NCI-H1417 (cell line): ENCODE results near the gene RAPSN.
A peak's percentile ranks its signal among the peaks of the same experiment; 100 is the strongest.

Experiments
- DNase-seq, 3 experiments: peaks; one replicate each; lab custom pipeline; 2025; lab: John Stamatoyannopoulos, UW

Gene RAPSN

DNA sequence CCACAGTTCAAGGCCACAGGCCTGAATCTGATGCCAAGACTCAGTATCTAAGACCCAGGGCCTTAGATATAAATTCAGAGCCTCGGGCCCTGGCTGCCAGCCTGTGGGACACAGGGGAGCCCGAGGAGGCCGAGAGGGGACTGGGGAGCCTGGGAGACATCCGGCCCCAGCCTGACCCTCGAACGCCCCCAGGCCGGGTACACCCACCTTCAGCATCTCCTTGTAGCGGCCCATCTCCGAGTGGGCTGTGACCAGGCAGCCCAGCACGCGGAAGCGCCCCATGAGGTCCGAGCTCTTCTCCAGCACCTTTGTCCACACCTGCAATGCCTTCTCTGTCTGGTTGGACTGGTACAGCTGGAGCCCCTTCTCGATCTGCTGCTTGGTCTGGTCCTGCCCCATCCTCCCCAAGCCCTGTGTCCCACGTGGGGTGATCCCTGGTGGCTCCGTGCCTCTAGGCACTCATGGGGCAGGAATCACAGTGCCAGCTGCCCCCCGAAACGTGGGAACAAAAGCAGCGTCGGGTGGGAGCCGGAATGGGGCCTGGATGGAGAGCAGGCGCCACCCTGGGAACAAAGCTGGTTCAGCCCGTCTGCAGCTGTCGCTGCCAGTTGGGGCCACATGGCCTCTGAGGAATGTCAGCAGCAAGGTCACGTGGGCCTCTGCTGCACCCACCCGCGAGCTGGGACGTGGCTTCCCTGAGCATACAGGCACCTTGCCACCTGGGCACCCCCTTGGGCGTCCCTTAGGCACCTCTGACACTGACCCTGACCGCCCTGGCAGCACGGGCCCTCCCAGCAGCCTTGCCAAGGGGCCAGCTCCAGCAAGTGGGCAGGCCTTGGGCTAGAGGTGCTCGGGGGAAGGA, at the start of gene RAPSN:
RAPSN (minus strand) TSS at position 571 of the 862 bp plus-strand sequence; CDS start at position 399, 172 bp downstream.
- DNase-seq = no peak

DNA sequence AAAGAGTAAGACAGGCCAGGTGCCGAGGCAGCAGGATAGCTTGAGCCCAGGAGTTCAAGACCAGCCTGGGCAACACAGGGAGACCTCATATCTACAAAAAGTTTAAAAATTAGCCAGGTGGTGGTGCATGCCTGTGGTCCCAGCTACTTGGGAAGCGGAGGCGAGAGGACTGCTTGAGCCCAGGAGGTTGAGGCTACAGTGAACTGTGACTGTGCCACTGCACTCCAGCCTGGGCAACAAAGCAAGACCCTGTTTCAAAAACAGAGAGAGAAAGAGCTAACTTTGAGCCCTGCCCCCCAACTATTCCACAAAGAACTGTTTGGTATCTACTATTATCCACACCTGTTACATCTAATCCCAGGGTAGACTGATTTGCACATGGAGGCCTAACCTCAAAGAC, 49.2 kb upstream of the RAPSN start:
- no peak for DNase-seq

DNA sequence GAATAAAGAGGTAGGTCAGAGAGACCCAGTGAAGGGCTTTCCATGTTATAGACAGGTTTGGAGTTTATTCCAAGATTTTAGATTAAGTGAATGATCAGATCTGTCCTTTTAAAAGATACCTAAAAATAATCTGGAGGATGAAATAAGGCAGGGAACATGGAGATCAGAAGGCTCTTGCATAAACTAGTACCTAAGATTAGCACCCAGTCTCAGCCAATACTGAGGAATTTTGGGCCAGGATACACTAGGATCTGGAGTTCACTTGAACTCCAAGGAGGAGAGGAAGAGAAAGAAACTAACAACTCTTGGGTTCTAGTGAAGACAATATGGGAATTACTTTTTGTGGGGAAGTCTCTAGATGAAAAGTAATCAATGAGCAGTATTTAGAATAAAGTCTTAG, 47.9 kb upstream of the RAPSN start:
- no peak for DNase-seq

DNA sequence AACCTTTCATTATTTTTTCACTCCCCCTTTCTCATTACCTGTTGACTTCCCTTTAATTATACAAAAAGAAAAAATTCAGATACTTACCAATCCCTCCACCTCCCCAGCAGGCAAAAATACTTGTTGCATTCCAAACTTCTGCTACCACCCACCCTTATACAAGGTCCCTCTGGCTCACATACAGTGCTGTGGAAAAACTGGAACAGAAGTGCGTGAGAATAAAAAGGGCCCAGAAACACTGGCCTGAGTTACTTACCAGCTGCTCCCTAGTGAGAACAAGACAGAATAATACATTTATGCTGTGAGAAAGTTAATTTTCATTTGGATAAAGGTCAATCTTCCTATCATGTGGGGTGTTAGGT, 46.9 kb upstream of the RAPSN start:
- no peak for DNase-seq

DNA sequence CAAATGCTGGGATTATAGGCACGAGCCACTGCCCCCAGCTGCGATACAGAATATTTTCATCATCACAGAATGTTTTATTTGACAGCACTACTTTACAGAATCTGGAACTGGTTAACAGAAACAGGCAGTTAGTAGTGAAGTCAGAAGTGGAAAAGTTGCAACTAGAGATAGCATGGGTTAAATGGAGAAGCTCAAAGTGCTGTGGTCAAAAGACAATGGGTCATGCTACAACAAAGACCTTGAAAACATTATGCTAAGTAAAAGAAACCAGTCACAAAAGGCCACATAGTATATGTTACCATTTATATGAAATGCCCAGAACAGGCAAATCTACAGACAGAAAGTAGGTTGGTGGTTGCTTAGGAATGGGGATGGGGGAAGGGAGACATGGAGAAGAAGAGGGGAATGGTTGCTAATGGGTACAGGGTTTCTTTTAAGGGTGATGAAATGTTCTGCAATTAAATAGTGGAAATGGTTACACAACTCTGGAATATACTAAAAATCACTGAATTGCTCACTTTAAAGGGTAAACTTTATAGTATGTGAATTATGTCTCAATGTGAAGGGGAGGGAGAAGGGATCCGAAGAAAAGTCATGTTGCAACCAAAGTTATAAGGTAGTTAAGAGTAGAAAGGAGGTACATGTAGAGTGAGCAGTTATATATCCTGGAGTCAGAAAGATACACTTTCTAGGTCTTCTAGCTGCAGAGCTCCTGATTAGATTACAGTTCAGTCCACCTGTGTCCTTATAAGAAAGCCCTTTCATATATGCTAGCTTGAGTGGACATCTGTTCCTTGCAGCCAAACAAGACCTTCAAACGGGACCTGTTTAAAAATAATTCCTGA, 46.3 kb upstream of the RAPSN start:
- no peak for DNase-seq

DNA sequence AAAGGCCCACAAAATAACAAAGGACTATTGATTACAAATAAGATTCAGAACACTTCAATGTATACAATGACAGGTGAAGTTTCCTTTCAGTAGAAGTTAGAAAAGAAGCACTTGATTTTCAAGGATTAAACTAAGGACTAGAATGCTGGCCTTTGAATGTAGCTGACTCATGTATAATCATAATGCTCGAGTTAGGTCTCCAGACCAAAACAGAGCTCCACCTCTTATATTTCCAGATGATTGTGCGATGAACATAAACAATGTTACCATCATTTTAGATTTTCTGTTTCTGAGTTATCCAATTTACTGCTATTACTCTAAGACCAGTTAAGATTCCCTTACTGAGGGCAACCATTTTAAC, 40.4 kb upstream of the RAPSN start:
- no peak for DNase-seq

DNA sequence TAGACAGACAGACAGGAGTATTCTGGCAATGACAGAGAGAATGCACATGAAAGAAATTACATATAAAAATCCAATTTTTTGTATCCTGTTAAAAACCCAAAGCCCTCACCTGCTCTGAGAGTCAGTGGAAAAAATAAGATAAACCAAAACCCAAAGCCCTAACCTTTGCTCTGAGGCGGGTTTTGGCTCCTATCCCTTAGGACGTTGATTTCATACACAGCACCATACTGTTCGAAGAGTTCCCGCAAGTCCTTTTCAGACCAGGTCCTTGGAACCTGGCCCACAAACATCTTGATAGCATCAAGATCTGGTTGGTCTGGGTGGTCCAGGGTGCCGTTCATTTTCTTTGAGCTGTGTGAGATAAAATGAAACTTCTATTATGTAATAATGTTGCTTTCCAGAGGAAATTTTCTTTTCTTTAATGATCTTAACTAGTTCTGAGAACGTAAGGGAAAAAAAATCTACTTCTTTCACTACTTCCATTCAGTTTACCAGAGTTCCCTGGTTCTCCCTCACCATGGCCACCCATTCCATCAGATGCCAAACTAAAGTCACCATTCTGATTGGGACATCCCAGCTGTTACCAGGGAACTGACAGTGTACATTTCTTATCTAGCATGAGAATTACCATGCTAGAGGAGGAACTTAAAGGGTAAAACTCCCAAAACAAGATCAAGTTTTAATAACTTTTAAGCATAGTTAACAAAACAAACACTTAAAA, 39.9 kb upstream of the RAPSN start:
- no peak for DNase-seq

DNA sequence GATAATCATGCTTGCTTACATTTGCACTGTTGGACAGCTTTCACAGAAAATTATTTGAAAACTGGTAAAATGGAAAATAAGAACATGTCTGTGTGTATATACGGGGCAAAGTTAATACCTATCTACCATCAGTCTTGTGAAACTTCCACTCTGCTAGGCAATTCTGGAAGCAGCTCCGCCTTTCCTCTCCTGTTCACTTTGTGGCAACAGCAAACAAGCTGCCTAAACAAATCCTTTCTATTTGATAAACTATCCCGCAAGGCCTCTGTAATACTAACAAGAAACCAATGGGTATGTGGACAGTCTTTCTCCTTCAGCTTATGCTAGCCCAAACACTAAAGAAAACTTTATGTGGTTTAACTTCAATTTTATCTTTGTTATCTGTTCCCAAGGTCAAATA, 39.2 kb upstream of the RAPSN start:
- no peak for DNase-seq

DNA sequence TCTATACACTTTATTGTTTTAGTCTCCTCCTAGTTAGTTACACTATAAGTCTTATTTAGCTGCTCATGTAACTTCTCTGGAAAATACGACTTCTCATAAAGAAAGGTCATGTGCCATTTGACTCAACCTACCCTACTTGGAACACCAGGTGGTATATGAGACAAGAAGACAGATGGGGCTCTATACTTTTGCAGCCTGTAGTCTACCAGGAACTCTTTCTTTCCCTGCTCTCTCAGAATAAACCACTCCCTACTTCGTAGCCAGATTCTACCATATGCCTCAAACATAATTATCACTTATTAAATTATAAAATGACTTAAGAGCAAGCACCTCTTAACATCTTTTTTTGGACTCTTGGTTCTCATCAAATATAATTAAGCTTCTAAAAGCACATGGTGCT, 38.5 kb upstream of the RAPSN start:
- no peak for DNase-seq

DNA sequence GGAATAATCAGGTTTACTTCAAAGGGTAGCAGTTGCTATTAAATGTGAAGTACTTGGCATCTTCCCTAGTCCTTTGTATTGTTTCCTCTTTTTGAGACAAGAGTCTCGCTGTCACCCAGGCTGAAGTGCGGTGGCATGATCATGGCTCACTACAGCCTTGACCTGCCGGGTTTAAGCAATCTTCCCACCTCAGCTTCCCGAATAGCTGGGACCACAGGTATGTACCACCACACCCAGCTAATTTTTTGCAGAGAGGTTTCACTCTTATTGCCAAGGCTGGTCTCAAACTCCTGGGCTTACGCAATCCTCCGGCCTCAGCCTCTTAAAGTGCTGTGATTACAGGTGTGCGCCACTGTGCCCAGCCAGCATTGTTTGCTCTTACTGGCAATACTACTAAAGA, 36.2 kb upstream of the RAPSN start:
- no peak for DNase-seq

DNA sequence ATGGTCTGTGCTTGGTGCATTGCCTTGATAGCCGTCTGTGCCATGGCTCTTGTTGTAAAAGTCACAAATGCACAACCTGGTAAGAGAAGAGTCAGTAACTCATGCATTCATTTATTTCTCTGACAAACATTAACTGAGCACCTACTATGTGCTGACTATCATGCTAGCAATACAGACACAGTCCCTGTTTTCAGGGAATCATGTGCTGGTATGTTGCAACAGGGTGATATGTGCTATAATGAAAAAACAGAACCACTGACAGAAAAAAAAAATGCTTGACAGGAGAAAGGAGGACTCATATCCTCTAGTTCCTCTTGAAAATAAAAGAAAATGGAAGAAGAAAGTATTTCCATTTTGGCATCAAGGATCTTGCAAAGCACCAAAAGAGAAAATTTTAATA, 34.5 kb upstream of the RAPSN start:
- no peak for DNase-seq

DNA sequence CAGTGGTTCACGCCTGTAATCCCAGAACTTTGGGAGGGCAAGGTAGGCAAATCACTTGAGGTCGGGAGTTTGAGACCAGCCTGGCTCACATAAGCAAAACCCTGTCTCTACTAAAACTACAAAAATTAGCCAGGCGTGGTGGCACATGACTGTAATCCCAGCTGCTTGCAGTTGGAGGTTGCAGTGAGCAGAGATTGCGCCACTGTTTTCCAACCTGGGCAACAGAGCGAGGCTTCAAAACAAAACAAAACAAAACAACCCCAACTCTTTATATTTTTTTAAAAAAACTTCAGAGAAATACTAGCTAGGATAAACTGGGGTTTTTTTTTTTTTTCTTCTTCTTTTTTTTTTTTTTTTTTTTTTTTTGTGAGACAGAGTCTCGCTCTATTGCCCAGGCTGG, 31.8 kb upstream of the RAPSN start:
- DNase-seq = no peak

DNA sequence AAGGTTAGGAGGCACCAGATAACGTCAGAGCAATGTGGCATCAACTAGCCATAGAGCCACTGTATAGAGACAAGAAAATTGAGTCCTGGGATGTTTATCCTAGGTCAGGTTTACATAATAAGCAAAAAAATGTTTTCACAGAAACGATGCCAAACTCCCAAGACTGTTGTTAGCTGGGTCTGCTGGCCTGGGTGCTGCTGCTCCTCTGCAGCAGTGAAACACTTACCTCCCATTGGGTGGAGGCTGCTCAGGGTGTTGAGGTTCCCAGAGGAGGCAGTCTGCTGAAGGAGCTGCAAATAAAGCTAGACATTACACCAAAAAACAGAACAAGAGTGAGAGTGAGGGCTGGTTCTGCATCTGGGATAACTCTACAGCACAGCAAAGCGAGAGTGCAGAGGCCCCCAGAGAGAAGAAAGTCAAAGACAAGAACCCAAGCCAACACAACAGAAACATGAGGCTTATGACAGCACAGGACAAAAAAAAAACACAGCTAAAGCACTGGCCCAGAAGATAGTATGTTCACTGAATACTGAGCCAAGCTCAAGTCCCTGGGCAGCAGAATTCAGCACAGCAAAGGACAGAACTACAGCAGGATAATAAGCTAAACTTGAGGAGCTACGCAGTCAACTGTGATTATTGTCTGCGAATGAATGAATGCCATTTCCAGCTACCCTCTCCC, 29.9 kb upstream of the RAPSN start:
- no peak for DNase-seq

DNA sequence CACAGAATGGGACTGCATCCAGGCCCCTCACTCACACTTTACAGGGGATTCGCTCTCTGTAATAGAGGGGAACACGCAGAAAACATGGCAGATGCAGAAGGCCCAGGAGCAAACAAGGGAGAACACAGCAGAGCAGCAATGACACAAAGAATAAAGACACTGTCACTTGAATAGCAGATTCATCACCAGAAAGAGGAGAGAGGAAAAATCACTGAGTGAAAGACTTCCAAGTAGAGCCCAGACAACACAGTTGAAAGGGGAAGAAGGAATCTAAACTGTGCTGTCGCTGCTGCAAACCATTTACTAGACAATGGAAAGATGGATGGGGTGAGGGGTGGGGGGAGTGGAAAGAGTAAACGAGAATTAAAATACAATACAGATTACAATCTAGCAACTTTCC, 28.8 kb upstream of the RAPSN start:
- no peak for DNase-seq

DNA sequence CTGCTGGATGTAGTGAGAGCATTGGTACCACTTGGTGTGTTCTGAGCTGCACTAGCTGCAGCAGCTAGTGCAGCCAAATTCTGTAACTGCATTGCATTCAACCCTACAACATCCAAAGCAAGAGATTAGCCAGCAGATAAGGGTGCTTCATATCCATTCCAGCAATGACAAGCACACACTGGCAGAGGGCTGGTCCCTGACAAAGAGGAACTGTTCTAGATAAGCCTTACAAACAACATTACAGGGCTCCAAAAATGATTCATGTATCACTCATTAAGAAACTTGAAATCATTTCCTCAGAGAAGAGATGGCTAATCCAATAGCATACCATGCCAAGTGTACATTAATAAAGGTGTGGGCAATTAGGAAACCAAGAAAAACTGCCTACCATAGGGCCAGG, 28.4 kb upstream of the RAPSN start:
- DNase-seq = no peak

DNA sequence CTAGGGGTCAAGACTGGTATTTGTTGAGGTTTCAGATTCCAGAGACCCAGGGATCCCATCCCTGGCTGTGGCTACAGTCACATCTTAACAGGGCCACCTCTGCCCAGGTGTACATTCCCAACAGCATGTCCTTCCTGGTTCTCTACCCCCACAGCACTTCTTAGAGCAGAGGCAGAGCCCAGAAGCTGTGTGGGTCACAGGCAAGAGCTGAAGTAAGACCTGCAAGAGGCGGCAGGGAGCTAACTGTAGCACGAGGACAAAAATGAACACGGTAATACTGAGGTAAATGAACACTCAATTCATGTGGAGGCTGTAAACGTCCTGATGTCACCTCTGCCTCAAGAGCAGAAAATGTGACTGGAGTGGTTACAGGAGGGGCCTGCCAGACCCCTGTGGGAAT, 21.7 kb upstream of the RAPSN start:
- no peak for DNase-seq

DNA sequence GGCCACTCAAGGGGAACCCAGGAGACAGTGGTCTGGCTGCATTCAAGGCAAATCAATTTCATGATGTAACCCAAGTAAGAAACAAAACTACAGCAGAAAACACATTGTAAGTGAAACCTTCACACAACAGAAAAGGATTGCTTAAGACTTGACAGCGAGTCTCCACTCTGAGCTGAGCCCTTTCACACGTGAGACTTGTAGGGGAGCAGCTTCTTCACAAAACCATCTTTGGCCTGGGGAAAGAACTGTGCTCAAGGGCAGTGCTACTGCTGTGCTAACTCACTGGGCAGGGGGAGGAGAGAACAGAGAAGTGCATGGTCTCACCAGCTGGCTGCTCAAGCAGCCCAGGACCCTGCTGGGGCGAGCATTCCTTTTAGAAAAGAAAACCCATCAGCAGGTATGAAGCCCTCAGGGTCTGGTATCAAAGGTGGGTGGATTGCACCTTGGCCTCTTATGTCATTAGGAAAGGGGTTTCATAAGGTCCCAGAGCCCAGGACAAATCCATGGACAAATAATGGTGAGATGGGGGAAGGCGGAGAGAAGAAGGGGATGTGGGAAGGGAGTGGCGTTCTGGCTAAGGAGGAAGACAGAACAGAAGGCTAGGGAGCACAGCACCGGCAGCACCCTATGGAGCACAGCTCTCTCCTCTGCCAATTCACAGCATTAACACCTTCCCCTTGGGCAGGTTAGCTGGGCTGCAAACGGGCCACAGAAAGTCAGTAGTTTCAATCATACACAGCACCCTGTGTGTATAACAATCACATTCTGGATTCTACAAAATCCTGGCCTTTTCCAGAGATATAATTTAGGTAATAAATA, 20.6 kb upstream of the RAPSN start:
- DNase-seq = peak in 1 of 3 experiments; percentile 28

DNA sequence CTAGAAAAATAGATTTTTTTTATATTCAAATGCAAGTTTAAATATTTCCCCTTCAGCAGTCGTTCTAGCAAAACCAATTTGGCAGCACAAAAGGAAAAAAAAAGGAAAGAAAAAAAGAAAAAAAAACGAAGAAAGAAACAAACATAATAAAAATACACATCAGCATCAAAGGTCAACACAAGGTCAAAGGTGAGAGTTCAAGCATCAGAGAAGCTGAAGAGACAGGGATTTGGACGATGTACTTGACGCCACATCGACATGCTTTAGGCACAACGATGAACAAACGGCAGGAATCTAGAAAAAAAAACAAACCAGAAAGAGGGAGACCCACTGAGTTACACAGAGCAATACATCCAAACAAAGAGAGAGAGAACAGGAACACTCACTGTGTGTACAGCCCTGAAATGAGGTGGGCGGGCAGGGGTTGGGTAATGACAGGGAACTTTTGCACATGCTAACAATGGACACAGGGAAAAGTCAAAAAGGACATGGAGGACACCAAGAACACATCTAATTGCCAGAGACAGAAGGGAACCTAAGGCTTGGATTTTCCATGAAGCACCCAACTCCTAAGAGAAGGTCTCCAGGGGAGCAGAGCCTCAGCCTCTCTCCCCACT, 19.8 kb upstream of the RAPSN start:
- DNase-seq = peak in 1 of 3 experiments; percentile 47

DNA sequence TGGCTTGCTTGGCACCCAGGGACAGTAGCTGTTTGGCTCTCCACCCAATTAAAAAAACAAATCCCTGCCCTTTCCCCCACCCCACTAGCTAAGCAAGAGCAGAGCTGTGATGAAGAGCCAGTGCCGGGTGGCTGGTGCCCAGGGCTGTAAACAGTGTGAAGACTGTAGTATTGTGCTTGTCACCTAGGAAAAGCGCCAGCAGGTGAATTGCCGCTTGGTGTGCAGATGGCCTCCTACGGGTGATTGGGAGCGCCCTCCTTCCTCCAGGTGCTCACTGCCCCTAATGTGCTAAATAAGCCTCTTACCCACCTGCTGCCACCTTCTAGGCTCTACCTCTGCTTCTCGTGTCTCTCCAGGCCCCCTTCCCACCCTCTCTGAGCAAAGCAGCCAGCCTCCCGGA, 18.4 kb upstream of the RAPSN start:
- peak; percentile 82 to 94 (median 83) for DNase-seq

DNA sequence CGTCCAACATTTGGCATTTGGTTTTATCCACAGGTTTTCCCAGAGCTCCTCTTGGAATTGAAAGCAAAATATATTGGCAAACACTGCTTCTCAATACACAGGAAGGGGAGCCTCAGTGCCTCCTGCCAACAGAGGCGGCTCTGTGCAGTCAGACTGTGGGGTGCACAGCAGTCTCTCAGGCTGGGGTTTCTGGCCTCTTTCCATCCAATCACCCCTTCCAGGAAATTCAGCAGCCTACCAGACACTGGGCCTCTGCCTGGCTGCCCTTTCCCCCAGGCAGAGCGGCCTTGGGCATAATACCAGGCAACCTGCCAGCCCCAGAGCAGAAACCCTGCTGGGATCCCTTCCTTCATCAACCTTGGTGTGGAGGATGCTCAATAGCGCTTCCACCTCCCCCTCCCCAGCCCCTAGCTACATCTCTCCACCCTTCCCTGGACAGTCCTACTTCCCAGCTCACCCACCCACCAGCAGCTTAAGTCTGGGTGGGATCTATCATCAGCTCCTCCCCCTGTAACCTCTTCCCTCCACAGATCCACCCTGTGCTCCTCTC, 17.8 kb upstream of the RAPSN start:
- peak; percentile 34 to 91 (median 81) for DNase-seq
